Astrocyte of the cerebellum (primary cell): ENCODE data around the gene C19orf44.

Experiments used
- DNase-seq: peaks from one replicate; pipeline ENCODE4 v3.0.0-alpha.2; 2011; ENCODE audit warnings: low read depth
- H3K4me3 ChIP-seq: 2 replicates; pipeline ENCODE4 v1.5.1; 2011; ENCODE audit warnings: mild to moderate bottlenecking, low read depth, low read length, moderate library complexity
- CTCF ChIP-seq: IDR thresholded peaks from 2 replicates; pipeline ENCODE4 v1.5.1; 2012; ENCODE audit warnings: low read length, low read depth, moderate library complexity, mild to moderate bottlenecking; ENCODE audit errors: missing control alignments
- in situ Hi-C: cut with HindIII; loops from 2 replicates; pipeline ENCODE4 v1.10.0; 2017; ENCODE audit warnings: low sequenced_read_pairs

The C19orf44 gene

DNA sequence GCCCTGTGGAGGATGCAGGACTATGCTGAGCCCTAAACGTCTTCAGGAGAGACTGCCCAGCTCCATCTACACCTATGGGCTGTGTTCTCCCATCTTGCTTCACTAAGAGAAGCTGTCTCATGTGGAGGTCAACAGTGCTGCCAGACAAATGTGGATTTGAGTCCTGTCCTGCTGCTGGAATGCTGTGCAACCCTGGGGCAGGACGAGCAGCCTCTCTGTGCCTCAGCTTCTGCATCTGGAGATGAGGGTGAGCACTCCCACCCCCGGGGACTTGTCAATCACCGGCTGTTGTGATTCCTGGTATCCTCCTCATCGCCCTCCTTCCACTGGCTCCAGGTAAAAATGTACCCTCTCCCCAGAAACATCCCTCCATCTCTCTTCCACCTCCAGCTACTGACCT is 40.7 kb upstream of the C19orf44 start:
- DNase-seq: no peak
- no peak overlapping the region for H3K4me3 ChIP-seq
- no peak for TF ChIP-seq CTCF
- in situ Hi-C loops: no loop called here

GRCh38 chr19:16456652-16457194 is 39.5 kb upstream of the C19orf44 start:
- DNase-seq: no peak
- no peak for TF ChIP-seq CTCF
- in situ Hi-C loops: no loop called here
- H3K4me3 ChIP-seq: no peak overlapping the region

DNA sequence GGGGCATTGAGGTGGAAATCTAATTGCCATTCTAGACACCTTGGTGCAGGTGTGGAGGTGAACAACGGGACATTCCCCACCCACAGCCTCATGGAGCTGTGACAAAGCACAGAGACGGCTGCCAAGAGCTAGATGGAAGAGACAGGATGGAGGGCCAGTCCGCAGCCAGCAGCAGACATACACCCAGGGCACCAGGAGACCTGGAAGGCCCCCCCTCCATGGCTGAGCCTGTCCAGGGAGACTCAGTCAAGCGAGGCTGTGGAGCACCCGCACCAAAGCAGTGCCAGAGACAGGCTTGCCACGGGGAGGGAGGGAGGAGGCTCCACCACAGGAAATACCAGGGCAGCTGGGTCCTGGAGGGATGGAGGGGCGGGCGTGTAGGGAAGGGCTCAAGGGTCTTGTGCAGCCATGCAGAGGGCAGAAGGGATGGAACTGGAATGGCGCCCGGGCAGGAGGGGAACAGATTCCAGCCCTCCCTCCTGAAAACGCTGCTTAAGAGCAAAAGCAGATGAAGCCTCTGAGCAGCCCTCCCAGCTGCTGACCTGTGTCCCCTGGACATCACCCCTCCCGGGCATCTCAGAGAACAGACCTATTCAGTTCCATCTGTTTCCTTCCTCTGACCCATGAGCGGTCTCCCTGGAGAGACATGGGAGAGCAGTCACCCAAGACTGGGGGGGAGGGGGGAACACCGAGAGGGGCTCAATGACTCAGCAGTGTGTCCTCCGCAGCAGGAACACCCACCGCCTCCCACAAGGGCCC is 38.8 kb upstream of the C19orf44 start:
- no peak for DNase-seq
- in situ Hi-C loops: no loop called here
- TF ChIP-seq CTCF: no peak
- no peak overlapping the region for H3K4me3 ChIP-seq

GRCh38 chr19:16457954-16458331 is 38.3 kb upstream of the C19orf44 start:
- no peak for TF ChIP-seq CTCF
- H3K4me3 ChIP-seq: no peak overlapping the region
- no peak for DNase-seq
- in situ Hi-C loops: no loop called here

DNA sequence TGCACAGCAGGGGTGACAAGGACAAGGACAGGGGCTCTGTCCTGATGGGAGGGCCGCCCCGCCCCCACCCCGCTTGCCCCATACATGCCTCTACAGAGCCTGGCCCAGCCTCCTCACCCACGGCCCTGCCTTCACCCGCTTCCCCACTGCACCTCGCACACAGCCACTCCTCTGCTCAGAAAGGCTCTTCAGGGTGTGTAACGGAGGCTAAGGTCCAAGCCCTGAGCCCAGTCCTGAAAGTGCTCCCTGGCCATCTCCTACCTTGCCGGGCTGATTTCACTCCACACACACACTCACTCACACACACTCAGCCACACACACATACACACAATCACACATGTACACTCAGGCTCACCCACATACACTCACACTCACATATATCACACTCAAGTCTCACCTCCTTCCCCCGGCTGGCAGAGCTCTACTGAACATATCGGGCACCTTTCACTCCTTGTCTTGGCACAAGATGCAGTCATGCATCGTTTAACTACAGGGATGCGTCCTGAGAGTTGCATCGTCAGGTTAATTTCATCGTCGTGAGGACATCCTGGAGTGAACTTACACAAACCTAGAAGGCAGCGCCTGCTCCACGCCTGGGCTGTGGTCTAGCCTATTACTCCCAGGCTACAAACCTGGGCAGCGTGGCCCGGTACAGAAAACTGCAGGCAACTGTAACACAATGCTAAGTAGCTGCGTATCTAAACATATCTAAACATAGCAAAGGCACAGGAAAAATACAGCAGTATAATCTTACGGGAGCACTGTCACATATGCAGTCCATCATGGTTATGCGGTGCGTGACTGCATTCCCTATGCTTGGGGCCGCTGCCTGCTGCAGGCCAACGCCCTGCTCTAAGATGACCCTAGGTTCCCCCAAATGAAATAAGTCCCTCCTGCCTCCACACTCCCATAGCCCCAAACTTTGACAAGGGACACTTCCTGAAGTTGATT is 37.5 kb upstream of the C19orf44 start:
- no peak overlapping the region for H3K4me3 ChIP-seq
- no peak for DNase-seq
- in situ Hi-C loops: no loop called here
- no peak for TF ChIP-seq CTCF

DNA sequence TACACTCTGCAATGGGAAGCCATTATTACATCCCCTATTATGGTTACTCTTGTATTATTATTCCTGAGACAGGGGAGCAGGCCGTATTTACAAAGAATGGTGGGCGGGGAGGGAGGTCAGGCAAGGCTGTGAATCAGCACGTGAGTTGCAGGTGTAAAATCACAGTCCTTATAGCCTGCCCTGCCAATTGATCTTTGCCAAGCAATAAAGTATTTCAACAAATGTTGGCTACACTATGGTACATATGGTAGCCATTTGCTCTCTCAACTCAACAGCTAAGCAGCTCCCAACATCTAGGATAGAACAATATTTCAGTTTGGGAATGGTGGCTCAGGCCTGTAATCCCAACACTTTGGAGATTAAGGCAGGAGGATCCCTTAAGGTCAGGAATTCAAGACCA is 36.5 kb upstream of the C19orf44 start:
- no peak for TF ChIP-seq CTCF
- H3K4me3 ChIP-seq: no peak overlapping the region
- in situ Hi-C loops: no loop called here

More for the DNA sequence above, 36.5 kb upstream of the C19orf44 start:
- DNase-seq: no peak
